Natural killer cell (primary cell): ENCODE data around the gene ZNF133. TPM values are rescaled to one million over a fixed set of nuclear protein-coding genes. Genes with fewer than 3 reads are reported as not detected.
"Not testable (repeated sequence)": the region's sequence is repeated elsewhere in the genome, so short reads cannot be mapped to it uniquely, and the experiment has no call there.

ENCODE experiments used
- ATAC-seq, 3 donors: fragments of 150-1000 bp in 2 of 3; fragments of 200-7000 bp in 1 of 3; cut with Tn5 transposase; 1 replicate in 1 of 3; 2 replicates in 2 of 3; pipeline ENCODE4 v1.10.0; 2021; ENCODE audit warnings: mild to moderate bottlenecking in 2 of 3, moderate library complexity in 2 of 3
- DNase-seq, 2 donors: peaks; one replicate each; pipeline versions ENCODE4 v3.0.0 to v3.0.0-alpha.2; 2013 to 2021; ENCODE audit warnings: mixed read lengths in 1 of 2
- H3K27ac ChIP-seq: one replicate; pipeline ENCODE4 v1.5.1; 2013; ENCODE audit warnings: mild to moderate bottlenecking, low read length
- H3K27me3 ChIP-seq: one replicate; pipeline ENCODE4 v1.6.1; 2013; ENCODE audit warnings: low read length; ENCODE audit not compliant: control insufficient read depth, insufficient read depth
- H3K36me3 ChIP-seq: one replicate; pipeline ENCODE4 v1.6.1; 2013; ENCODE audit warnings: low read length; ENCODE audit not compliant: control insufficient read depth, insufficient read depth
- H3K4me1 ChIP-seq: one replicate; pipeline ENCODE4 v1.6.1; 2013; ENCODE audit warnings: low read length; ENCODE audit not compliant: control insufficient read depth, insufficient read depth
- H3K4me3 ChIP-seq: one replicate; pipeline ENCODE4 v1.5.1; 2013; ENCODE audit warnings: low read length
- H3K9me3 ChIP-seq: one replicate; pipeline ENCODE4 v1.6.1; 2013; ENCODE audit warnings: low read length; ENCODE audit not compliant: control insufficient read depth, insufficient read depth
- H3K27ac Mint-ChIP-seq, 2 donors: one replicate each; pipeline ENCODE4 v1.8.0; 2022; ENCODE audit warnings: mild to moderate bottlenecking in 2 of 2, mixed read lengths in 2 of 2, moderate library complexity in 1 of 2
- H3K27me3 Mint-ChIP-seq, 2 donors: one replicate each; pipeline ENCODE4 v1.8.0; 2022; ENCODE audit warnings: low read depth in 2 of 2, mixed read lengths in 2 of 2
- H3K36me3 Mint-ChIP-seq: one replicate; pipeline ENCODE4 v1.8.0; 2022; ENCODE audit warnings: mixed read lengths
- H3K4me1 Mint-ChIP-seq, 2 donors: one replicate each; pipeline ENCODE4 v1.8.0; 2022; ENCODE audit warnings: mixed read lengths in 2 of 2
- H3K4me3 Mint-ChIP-seq: one replicate; pipeline ENCODE4 v1.8.0; 2022; ENCODE audit warnings: mild to moderate bottlenecking, moderate library complexity, mixed read lengths
- H3K9me3 Mint-ChIP-seq, 2 donors: one replicate each; pipeline ENCODE4 v1.8.0; 2022; ENCODE audit warnings: mixed read lengths in 2 of 2
- CTCF ChIP-seq: fragments of 200-600 bp; IDR thresholded peaks from one replicate; pipeline ENCODE4 v1.8.0; 2022; ENCODE audit warnings: antibody characterized with exemption
- WGBS: methylation state at CpG from one replicate; pipeline ENCODE4 v1.1.7; 2013; ENCODE audit warnings: missing lambda C conversion rate; ENCODE audit not compliant: insufficient coverage; 5-methylcytosine and 5-hydroxymethylcytosine counted together
- intact Hi-C: fragments of 100-400 bp; cut with micrococcal nuclease; formaldehyde crosslinking; loops from one replicate; pipeline ENCODE4 v1.14.2; 2022
- total RNA-seq, 4 donors: library from RNA; stranded (reverse); fragments of 120-200 nt in 1 of 4; gene quantifications; one replicate each; pipeline versions ENCODE4 v1.2.3 to v1.2.4, GENCODE V29; 2013 to 2022

ZNF133 gene
- total RNA-seq, 3 donors from 2014 or later (not counting 1 experiment from before 2014, with no cell fraction given), result 5.2 to 9.6 (median 9.3) TPM

DNA sequence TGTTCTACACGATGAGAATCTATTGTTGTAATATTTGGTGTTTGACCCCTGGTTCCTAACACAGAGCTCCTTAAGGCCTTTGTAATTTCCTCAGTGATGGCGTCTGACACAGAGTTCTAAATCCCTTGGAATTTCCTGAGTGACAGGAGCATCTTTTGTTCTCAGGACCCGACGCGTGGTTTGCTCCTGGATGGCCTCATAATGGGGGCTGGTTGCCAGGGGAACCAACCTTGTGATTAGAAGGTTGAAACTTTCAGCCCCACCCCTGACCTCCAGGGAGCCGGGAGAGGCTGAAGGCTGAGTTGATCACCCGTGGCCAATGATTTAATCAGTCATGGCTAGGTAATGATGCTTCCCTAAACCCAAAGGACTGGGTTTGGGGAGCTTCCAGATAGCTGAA lies 20.5 kb upstream of the ZNF133 start:
- Histone ChIP-seq H3K4me3 (no peak overlapping the region), H3K4me1 (no peaks in the 10 kb centered on the region), H3K27ac (no peak overlapping the region), H3K9me3 (no peaks in the 10 kb centered on the region), H3K36me3 (no peaks in the 10 kb centered on the region), H3K27me3 (no peaks in the 10 kb centered on the region)
- H3K4me1 Mint-ChIP-seq, result no peaks in the 10 kb centered on the region
- no peak for ATAC-seq
- H3K36me3 Mint-ChIP-seq, result no peaks in the 10 kb centered on the region
- TF ChIP-seq CTCF, result no peak
- peaks cover 16 to 23% of the 10 kb centered on the region in 2 donors for H3K27me3 Mint-ChIP-seq
- H3K4me3 Mint-ChIP-seq, result no peak overlapping the region
- 39% methylated on average over 7 of the region's 7 CpGs for WGBS
- no peaks in the 10 kb centered on the region for H3K9me3 Mint-ChIP-seq
- intact Hi-C loops, result no loop called here
- H3K27ac Mint-ChIP-seq, result no peak overlapping the region
- no peak for DNase-seq

DNA sequence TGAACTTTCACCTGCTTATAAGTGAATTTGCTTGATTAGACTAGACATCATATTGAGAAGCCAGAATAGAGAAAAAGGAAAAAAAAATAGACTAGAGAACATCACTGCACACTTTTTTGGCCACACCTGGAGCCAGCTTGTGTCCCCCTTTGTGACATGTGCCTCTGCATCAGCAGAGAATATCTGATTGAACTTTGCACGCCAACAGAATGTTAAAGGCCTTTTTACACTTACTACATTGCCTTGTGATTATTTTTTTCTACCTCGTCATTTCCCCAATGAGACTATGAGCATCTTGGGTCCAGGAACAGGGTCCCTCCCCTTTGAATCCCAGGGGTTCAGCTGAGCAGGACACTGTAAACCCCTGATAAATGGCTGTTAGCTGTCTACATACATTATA lies 17.2 kb upstream of the ZNF133 start:
- no peaks in the 10 kb centered on the region for H3K36me3 Mint-ChIP-seq
- H3K4me3 Mint-ChIP-seq, result no peak overlapping the region
- peaks cover 20 to 33% of the 10 kb centered on the region in 2 donors for H3K27me3 Mint-ChIP-seq
- H3K27ac ChIP-seq, result no peak overlapping the region
- H3K4me1 ChIP-seq, result no peaks in the 10 kb centered on the region
- no peaks in the 10 kb centered on the region for H3K9me3 Mint-ChIP-seq
- H3K27me3 ChIP-seq, result peaks cover 3% of the 10 kb centered on the region
- ATAC-seq (no peak), DNase-seq (no peak)
- no peaks in the 10 kb centered on the region for H3K36me3 ChIP-seq
- intact Hi-C loops, result no loop called here
- H3K4me1 Mint-ChIP-seq, result no peaks in the 10 kb centered on the region
- no peak overlapping the region for H3K4me3 ChIP-seq
- no peaks in the 10 kb centered on the region for H3K9me3 ChIP-seq
- 88% methylated on average over 2 of the region's 2 CpGs for WGBS
- no peak overlapping the region for H3K27ac Mint-ChIP-seq
- no peak for TF ChIP-seq CTCF

GRCh38 chr20:18272451-18272850 lies 15.9 kb upstream of the ZNF133 start:
- no peak for TF ChIP-seq CTCF
- Mint-ChIP-seq H3K4me1 (no peaks in the 10 kb centered on the region), H3K9me3 (no peaks in the 10 kb centered on the region), H3K27me3 (peaks cover 19 to 40% of the 10 kb centered on the region in 2 donors), H3K27ac (no peak overlapping the region), H3K36me3 (no peaks in the 10 kb centered on the region), H3K4me3 (no peak overlapping the region)
- ATAC-seq (no peak), DNase-seq (no peak)
- Histone ChIP-seq H3K27me3 (peaks cover 3% of the 10 kb centered on the region), H3K27ac (no peak overlapping the region), H3K4me3 (no peak overlapping the region), H3K36me3 (no peaks in the 10 kb centered on the region), H3K4me1 (no peaks in the 10 kb centered on the region), H3K9me3 (no peaks in the 10 kb centered on the region)
- intact Hi-C loops, result no loop called here
- WGBS, result 84% methylated on average over 6 of the region's 6 CpGs

DNA sequence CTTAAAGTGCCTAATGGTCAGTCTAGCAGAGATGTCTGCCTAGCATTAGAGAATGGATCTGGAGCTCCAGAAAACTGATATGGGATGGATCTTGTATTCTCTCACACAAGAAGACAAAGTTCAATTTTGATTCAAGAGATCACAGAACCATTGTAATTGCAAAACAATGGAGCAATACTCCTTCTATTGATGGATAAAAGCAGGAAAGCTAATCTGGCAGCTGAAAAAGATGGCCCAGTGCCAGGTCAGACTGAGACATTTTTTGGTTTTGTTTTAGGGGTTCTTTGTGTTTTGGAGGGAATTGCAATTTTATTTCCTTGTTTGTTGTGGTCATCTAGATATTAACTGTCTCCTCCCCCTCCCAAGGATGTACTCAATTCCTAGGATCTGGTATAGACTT lies 14.6 kb upstream of the ZNF133 start:
- H3K27ac ChIP-seq, result no peak overlapping the region
- Mint-ChIP-seq H3K27ac (no peak overlapping the region), H3K4me3 (no peak overlapping the region), H3K9me3 (no peaks in the 10 kb centered on the region), H3K27me3 (peaks cover 19 to 35% of the 10 kb centered on the region in 2 donors), H3K36me3 (no peaks in the 10 kb centered on the region), H3K4me1 (no peaks in the 10 kb centered on the region)
- ATAC-seq (no peak), DNase-seq (no peak)
- no peaks in the 10 kb centered on the region for H3K36me3 ChIP-seq
- intact Hi-C loops, result no loop called here
- H3K4me3 ChIP-seq, result no peak overlapping the region
- no peaks in the 10 kb centered on the region for H3K9me3 ChIP-seq
- TF ChIP-seq CTCF, result no peak
- H3K4me1 ChIP-seq, result no peaks in the 10 kb centered on the region
- peaks cover 3% of the 10 kb centered on the region for H3K27me3 ChIP-seq

DNA sequence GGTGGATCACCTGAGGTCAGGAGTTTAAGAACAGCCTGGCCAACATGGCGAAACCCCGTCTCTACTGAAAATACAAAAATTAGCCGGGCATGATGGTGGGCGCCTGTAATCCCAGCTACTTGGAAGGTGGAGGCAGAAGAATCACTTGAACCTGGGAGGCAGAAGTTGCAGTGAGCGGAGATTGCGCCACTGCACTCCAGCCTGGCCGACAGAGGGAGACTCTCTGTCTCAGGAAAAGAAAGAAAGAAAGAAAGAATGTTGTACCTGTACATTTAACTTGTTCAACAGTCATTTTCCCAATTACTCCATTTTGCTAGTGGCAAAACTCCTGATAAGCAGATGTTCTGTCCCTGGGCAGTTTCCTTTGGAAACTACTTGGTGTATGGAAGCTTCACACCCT lies 12.4 kb upstream of the ZNF133 start:
- ATAC-seq, result not testable (repeated sequence)
- peaks cover 29 to 52% of the 10 kb centered on the region in 2 donors for H3K27me3 Mint-ChIP-seq

More for the DNA sequence above, 12.4 kb upstream of the ZNF133 start:
- H3K9me3 ChIP-seq, H3K9me3 Mint-ChIP-seq, H3K4me3 ChIP-seq, H3K27ac ChIP-seq, H3K27ac Mint-ChIP-seq, intact Hi-C loops, DNase-seq, H3K4me1 ChIP-seq, H3K4me3 Mint-ChIP-seq, H3K27me3 ChIP-seq, H3K36me3 Mint-ChIP-seq, H3K36me3 ChIP-seq, H3K4me1 Mint-ChIP-seq: not testable (repeated sequence)
- WGBS, result 95% methylated on average over 7 of the region's 7 CpGs
